Activated CD4-positive, alpha-beta T cell treated with anti-CD3 and anti-CD28 coated beads, Interleukin-2, amount 50 U/mL, for 48 hours (primary cell): ENCODE measurements around the gene NCBP3.
"Not testable (repeated sequence)": the region's sequence is repeated elsewhere in the genome, so short reads cannot be mapped to it uniquely, and the experiment has no call there.

Experiments used
- DNase-seq, 2 experiments: peaks; one replicate each; pipeline ENCODE4 v3.0.0-alpha.2; 2020

Gene NCBP3

DNA sequence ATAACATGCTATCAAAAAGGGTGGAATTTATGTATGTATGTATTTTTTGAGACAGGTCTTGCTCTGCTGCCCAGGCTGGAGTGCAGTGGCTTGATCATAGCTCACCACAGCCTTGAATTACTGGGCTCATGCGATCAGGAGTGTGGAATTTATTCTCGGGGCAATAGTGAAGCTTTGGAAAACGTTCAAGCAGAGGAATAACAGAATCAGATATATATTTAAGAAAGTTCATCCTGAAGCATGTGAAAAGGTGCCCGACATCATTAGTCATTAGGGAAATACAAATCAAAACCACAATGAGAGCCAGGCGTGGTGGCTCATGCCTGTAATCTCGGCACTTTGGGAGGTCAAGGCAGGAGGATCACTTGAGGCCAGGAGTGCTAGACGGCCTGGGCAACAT, 37.3 kb downstream of the NCBP3 start:
- DNase-seq = no peak

DNA sequence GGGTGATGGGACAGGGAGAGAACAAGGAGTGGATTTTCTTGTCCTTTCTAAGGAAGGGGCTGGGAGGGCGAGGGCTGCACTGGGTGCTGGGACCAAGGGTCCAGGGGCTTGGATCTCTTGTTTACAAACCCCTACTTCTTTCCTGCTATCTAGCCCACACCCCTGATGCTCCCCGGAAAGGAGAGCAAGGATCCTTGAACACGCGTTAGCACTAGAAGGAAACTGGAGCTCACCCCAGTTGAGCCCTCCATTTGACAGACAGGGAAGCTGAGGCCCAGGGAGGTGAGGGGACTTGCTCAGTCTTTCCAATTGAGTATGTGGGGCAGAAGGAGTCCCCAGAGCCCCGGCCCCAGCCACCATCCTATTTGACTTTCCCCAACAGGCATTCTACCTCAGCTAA, 40.5 kb downstream of the NCBP3 start:
- no peak for DNase-seq

DNA sequence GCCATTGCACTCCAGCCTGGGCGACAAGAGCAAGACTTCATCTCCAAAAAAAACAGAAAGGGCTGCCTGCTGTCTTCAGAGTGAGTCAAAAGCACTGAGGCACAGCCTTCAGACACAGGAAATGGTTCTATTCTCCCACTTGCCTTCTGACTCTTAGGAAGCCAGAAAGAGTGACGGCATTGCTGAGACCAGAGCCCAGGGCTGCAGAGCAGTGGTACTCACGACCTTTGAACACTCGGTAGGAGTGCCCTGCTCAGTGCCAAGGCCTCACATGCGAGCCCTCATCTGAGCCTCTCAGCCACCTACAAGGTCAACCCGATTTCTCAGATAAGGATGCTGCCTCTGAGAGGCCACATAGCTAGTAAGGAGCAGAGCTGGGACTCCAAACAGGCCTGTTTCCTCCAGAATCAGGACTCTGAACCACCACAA, 41.5 kb downstream of the NCBP3 start:
- DNase-seq = peak in 1 of 2 experiments; percentile 36

DNA sequence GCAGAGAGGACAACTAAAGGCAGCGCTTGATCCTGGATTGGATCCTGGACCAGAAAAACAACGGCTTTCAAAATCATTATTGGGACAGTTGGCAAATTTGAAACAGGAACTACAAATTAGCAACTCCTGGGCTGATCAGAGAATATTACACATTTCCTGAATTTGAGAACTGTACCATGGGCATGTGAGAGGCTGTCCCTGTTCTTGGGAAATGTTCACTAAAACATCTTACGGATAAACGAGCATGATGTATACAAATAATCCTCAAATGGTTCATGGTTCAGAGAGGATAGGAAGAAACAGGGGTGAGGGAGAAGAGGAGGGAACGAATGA, 42.8 kb downstream of the NCBP3 start:
- DNase-seq = no peak

DNA sequence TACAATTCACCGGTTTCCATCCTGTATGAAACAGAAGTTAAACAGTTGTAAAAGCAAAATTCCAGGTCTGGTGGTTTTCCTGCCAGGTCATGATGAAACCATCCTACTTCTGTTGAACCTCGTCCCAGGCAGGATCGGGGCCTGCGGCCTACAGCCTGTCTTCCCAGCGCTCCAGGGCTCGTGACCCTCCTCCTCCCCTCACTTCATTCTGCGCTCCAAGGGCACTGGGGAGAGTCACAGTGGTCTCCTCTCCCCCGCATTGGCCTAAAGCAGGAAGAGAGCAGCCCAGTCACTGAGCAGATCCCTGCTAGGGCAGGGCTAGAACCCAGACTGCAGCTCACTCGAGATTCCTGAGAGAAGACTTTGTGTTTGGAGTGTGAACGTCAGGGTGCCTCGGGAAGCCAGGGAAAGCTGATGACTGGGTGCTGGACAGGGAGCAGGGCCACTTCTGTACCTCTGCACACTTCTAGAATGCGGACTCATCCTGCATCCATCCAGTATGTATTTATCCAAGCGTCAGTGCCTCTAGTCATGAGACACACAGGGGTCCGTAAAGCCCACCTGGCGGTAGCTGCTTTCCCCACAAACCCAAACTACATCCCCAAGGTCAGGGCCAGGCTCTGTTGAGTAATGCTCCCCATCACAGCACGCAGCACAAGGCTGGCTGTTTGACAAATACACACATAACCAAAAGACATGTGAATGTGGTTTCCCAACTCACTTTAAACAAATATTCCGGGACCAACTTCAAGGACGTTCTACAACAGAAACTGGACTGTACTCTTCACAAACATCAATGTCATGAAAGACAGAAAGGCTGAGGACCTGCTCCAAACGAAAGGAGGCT, 43.4 kb downstream of the NCBP3 start:
- no peak for DNase-seq

DNA sequence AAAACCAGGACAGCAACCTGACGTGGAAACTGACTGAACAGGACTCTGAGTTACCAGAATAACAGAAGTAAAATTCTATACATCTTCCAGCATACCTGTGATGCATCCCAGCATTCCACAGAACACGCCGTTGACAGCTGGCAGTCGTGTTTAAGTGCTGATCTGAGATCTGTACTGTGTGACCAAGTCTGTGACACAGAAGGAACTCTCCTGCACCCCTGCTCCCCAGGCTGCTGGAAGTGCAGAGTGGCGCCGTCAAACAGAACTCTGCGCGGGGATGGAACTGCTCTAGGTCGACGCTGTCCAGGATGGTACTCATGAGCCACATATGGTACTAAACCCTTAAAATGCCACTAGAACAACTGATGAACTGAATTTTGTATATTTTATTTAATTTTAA, 44.3 kb downstream of the NCBP3 start:
- no peak for DNase-seq

DNA sequence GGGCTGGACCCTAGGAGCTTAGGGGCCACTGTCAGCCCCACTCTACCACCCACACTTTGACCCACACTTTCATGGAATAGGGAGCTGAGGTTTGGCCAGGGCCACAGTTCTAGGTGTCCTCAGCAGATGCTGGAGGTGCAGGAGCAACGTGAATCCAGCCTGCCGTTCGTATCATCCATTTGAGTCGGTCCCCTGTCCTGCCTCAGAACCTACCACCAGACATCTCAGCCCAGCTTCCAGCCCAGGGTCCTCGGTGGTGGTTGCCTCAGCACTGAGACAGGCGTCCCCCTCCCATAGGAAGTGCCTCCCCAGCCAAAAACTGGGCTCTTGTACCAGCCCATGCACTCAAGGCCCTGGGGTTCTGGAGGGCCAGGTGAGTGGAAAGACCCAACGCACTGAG, 44.7 kb downstream of the NCBP3 start:
- DNase-seq = no peak

GRCh38 chr17:3800362-3801271, 45.4 kb downstream of the NCBP3 start, which contains the start of gene ITGAE:
ITGAE (minus strand) TSS chr17:3801188; CDS start chr17:3801144, 44 bp downstream.
- DNase-seq = no peak

GRCh38 chr17:3799181-3799945, 46.7 kb downstream of the NCBP3 start:
- DNase-seq = no peak

DNA sequence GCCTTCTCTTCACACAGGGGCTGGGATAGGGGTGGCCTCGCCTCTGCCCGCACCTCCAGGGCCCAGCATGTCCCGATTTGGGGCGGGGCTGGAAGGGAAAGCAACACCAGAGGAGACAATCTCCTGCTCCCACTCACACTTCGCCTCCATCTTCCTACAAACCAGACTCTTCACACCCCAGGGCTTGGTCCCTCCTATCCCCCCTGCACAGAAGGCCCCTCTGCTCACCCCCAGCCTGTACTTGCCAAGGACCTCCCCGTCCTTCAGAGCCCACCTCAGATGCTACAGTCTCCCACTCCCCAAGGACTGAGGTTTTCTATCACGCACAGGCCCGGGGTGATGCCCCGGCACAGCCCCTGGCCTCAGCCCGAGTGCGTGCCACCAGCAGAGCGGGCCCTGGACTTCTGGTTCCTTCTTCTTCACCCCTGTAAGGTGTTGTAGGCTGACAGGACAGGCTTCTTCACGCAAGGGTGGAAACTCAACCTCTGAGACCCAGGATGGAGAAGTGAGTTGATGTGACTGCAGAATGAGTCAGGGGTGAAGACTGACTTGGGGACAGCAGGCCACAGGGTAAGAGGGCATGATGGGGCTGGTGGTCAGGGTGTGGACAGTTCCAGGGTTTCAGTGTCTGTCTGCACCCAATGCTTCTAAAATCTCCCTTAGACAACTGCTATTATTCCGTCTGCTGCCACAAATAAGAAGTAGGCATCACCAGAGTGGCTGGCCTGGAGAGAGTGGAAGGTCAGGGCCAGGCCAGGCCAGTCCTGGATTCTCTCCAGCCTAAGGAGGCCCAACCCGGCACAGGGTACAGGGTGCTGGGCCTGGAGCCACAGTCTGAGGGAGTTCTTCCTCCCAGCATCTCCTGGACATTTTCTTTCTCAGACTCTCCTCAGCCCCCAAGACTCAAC, 47.5 kb downstream of the NCBP3 start:
- no peak for DNase-seq

- peak in 1 of 2 experiments; percentile 15 for DNase-seq
Observed at GRCh38 chr17:3796822-3797170, 49.2 kb downstream of the NCBP3 start.

DNA sequence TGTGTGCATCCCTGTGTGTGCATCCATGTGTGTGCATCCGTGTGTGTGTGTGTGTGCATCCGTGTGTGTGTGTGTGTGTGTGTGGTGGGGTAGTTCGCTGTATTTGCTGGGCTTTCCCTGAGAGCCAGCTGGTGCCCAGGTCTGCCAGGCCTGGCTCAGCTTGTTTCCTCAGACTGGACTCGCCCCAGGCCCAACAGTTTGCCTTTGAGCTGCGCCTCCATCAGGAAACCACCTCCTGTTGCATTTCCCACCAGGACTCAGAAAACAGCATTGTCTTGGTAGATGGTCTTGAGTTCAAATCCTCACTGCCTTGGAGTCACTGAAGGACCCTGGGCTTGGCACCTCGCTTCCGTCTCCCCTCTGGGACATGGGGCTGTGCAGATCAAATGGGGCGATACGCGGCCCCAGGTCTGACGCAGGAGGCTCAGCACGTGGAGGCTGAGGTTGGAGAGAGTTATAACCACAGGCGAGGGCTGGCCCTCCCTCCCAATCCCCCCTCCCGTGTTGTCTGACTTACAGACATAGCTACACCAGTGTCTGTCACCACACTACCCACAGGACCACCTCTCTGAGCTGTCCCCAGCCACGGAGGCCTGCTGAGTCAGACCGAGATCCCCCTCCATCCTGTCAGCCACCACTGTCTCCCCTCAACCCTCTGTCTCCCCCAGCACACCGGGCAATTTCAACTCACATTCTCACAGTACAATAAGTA, 49.8 kb downstream of the NCBP3 start:
- DNase-seq = peak; percentile 68 to 77

DNA sequence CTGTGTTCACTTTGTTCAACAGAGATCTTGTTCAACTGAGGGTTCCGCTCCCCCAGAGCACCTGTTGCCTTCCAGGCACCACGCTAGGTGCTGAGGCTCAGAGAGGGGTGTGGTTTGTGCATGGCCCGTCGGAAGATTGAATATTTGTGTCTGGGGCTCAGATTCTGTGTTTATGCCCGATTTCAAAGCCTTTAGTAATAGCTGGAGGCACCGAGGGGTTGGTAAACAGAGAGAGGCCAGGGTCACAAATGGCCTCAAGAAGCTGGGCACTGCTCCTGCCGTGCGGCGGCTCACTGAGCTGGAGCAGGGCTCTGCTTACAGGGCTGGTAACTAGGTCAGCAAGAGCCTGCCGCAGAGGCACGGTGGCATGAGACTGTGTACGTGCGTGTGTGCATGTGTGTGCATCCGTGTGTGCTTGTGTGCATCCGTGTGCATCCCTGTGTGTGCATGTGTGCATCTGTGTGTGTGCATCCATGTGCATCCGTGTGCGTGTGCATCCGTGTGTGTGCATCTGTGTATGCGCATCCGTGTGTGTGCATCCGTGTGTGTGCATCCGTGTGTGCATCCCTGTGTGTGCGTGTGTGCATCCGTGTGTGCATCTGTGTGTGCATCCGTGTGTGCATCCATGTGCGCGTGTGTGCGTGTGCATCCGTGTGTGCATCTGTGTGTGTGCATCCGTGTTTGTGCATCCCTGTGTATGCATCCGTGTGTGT, 50.5 kb downstream of the NCBP3 start:
- no peak for DNase-seq

DNA sequence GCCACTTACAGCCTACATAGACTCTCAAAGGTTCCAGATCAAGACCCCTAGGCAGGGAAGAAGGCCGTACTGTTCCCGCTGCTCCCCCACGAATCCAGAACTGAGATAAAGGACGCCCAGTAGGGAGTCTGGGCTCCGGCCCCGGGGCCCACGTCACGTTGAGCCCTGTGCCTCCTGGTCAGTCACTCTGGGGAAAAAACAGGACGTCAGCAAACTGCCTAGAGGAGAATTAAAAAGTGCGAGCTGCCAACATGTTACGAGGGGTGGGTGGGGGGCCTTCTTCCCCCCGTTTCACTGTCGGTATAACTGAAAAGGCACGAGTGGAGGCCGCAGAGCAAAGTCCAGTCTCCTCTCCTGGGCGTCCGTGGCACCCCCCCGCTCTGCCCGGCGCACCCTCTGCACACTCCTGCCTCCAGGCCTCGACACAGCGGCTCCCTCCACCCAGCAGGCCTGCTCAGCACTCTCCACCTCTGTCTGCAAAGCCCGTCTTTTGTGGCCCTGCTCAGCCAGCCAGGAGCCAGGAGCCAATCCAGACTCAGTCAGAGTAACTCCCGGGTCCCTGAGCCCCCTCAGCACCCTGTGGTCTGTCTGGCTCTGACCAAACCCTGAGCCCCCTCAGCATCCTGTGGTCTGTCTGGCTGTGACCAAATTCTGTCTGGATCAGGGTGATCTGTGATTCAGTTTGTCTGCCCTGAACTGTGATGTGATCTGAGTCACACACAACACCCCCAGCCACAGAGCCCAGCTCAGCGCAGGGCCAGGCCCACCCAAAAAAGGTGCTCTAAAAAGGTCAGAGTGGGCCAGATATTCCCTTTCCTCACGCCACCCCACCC, 51.3 kb downstream of the NCBP3 start:
- peak; percentile 23 to 39 for DNase-seq

DNA sequence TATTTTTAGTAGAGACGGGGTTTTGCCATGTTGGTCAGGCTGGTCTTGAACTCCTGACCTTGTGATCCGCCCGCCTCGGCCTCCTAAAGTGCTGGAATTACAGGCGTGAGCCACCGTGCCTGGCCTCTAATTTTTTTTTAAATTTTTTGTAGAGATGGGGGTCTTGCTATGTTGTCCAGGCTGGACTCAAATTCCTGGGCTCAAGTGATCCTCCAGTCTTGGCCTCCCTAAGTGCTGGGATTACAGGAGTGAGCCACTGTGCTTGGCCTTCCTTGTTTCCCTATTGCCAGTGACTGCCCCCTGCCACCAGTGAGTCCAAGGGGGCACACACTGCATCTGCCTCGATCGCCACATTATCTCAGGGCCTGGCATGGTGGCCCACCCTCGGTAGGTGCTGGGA, 51.9 kb downstream of the NCBP3 start:
- DNase-seq = not testable (repeated sequence)

GRCh38 chr17:3793258-3793657, 52.8 kb downstream of the NCBP3 start:
- DNase-seq = not testable (repeated sequence)

GRCh38 chr17:3792481-3792880, 53.6 kb downstream of the NCBP3 start:
- no peak for DNase-seq

DNA sequence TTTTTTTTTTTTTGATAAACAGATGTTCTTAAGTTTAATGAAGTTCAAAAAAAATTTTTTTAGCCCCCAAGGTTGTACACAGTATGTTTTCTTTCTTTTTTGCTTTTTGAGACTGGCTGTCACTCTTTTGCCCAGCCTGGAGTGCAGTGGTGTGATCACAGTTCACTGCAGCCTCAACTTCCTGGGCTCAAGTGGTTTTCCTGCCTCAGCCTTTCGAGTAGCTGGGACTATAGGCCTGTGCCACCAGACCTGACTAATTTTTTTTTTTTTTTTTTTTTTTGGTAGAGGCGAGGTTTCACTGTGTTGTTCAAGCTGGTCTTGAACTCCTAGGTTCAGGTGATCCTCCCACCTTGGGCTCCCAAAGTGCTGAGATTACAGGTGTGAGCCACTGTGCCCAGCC, 57.8 kb downstream of the NCBP3 start:
- no peak for DNase-seq

DNA sequence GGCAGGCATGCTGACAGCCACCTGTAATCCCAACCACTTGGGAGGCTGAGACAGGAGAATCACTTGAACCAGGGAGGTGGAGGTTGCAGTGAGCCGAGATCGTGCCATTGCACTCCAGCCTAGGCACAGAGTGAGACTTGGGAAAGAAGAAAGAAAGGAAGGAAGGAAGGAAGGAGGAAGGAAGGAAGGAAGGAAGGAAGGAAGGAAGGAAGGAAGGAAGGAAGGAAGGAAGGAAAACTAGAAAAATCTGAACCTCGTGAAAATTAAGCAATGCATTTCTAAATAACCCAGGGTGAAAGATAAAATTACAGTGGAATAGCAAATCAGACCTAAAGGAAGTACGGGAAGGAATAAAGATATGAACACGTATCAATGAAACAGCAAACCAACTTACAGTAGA, 60.7 kb downstream of the NCBP3 start:
- not testable (repeated sequence) for DNase-seq

DNA sequence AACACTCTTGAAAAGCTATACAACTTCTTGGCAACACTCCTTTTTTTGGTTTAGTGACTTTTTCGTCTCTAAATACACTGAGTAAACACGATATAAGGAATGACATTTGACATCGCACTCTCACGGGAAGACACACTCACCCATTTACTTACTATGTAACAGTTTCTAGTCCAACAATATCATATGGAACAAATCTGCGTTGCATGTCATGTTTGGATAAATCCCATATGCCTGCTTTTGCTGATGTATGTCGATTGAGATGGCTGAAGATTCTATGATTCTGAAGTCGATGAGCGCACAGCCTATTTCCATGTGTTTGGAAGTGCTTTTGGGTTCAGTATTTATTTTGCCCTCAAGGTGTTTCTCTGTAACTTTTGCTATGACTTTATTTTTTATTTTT, 63.3 kb downstream of the NCBP3 start:
- DNase-seq = no peak
